Erythroblast (primary cell): ENCODE measurements around the gene ST3GAL6.

Experiments used
- GATA1 ChIP-seq: IDR thresholded peaks from 2 replicates; pipeline ENCODE4 v1.6.1; 2011; ENCODE audit warnings: low read depth, mild to moderate bottlenecking, control low read depth, low read length, moderate library complexity
- POLR2A ChIP-seq: IDR thresholded peaks from 2 replicates; pipeline ENCODE4 v1.6.1; 2011; ENCODE audit warnings: mild to moderate bottlenecking, low read length

GRCh38 chr3:98817547-98818041, 54.5 kb downstream of the ST3GAL6 start:
- no peak for TF ChIP-seq POLR2A
- no peak for TF ChIP-seq GATA1
